GM21515 (cell line): ENCODE results near the gene MAP3K12.

Experiments used
- ATAC-seq: cut with Tn5 transposase; IDR thresholded peaks from one replicate; pipeline ENCODE4 v1.9.1; 2021; ENCODE audit not compliant: unreplicated experiment

The MAP3K12 gene

DNA sequence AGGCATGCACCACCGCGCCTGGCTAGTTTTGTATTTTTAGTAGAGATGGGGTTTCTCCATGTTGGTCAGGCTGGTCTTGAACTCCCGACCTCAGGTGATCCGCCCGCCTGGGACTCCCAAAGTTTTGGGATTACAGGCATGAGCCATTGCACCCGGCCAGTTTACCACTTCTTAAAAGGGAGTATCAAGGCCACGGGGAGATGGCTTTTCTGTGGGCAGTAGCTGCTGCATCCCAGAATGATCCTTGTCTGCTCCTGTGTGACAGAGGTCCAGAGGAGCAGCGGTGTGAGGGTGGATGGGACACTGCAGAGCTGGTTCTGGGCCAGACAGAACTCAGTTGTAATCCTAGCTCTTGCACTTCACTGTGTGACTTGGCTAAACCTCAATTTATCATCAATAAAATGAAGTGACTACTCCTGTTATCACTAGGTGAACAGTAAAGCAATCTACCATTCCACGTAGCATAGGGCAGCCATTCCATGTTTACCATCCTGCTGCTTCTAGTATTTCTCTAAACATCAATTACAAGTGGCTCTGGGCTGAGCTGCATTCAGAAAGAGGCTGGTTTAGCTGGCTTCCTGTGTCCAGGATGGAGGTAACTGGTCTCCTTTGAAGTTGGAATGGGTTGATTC is 11.0 kb upstream of the MAP3K12 start:
- no peak for ATAC-seq

DNA sequence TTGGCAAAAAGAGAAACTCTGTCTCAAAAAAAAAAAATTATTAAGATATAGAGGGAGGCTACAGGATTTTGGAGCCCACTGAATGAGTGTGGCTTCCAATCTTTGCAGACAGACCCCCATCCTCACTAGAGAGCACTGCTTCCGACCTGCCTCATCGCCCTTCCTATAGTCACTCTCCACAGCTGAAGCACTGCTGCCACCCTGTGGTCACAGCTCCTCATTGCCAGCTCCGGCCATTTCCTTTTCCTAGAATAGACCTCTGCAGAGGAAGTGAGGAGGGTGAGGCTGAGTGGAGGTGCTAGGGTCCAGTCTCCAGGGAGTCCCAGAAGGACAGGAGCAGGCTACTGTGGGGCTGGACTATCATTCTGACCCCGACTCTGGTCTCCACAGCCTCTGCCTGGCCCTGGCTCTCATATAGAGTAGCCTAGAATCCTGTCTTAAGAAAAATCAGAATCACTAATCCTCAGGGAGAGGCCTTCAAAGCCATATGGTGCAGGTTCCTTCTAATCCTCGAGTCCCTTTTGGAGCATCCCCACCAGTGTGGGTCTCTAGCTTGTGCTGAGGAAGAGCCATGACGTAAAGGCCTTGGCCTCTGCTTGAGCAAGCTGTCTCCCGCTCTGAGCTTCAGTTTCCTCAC is 9.4 kb upstream of the MAP3K12 start:
- peak; percentile 80 for ATAC-seq

DNA sequence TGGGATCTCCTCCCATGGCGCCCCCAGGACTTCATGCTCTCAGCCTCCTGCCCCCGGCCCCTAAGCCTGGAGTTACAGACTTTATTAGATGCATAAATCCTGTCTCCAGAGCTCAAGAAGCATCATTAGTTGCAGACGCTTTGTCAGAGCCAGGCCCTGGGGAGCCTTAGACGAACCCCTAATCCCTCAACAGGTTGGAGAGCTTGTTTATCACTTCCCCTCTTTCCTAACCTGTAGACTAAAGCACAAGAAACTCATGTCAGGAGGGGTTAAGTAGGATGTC is 8.3 kb upstream of the MAP3K12 start:
- ATAC-seq, result no peak

DNA sequence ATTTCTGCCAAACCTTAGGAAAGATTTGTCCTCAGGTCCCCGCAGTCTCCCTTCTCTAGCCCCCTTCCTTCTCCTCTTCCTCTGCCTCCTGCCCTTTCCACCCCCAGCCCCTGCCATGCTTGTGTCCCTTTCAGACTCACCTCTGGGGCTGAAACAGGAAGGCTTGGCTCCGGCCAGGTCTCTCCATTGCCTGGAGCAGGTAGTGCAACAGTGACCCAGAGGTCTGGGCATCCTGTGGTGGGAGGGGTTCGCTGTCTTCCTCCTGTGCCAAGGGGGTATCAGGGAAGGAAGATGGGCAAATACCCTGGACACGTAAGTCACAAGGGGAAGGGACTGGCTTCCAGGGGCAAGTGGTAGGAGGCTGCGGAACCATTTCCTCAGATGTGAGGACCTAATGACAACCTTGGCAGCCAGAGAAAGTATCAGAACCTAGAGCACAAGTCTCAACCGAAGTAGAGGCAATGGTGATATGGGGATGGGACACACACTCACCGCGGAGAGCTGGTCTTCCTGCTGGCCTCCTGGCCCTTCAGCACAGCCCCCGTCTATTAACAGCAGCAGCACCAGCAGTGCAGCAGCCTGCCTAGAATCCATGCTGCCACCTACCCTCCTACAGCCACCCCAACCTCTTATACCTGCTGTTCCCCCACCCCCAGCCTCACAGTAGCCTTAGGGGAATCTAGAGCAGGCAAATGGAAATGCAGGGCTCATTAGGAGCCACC is 7.8 kb upstream of the MAP3K12 start, which contains the start of gene NPFF:
TSS of gene NPFF (minus strand) at position 604 of the 722 bp plus-strand sequence. CDS start at position 594, 10 bp downstream.
- ATAC-seq, result no peak

- no peak for ATAC-seq
These were observed 7.2 kb upstream of the MAP3K12 start for GRCh38 chr12:53506450-53506785.

- ATAC-seq, result no peak
These were observed 6.5 kb upstream of the MAP3K12 start for GRCh38 chr12:53505555-53506449.

GRCh38 chr12:53505086-53505485 is 5.8 kb upstream of the MAP3K12 start:
- ATAC-seq, result no peak

DNA sequence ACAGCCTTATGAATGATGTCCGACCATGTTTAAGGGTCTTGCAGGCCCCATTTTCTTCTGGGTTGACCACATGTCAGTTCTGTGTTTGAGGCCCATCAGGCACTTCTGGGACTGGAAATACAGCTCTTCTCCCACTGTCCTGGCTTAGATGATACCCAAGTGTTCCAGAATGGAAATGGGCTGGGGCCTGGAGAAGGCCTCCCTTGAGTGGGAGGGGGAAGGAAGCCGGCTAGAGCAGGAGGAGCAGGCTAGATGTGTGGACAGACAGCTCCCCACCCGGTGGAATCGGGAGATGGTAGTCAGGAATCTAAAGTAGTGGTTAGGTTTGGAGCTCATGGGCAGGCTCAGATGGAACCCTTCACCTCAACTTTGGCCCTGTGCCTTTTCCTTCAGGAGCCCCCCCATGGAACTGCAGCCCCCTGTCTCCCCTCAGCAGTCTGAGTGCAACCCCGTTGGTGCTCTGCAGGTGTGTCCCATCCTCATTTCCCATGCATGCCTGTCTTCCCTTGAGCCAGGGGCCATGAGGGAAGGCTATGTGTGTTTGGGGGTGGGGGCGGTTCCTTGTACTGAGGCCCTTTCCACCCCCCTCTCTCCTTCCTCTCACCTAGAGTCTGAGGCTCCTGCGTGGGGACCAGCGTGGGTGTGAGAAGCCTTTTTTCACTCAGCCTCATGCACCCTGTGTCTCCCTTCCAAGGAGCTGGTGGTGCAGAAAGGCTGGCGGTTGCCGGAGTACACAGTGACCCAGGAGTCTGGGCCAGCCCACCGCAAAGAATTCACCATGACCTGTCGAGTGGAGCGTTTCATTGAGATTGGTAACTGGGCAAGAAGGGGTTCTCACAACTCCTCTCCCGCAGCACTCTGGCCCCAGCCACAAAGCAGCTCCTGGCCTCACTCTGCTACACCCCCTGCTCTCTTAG is 5.0 kb upstream of the MAP3K12 start:
- ATAC-seq, result no peak

GRCh38 chr12:53502983-53503728 is 3.9 kb upstream of the MAP3K12 start:
- ATAC-seq, result no peak

- no peak for ATAC-seq
These were observed 3.1 kb upstream of the MAP3K12 start for GRCh38 chr12:53502331-53502730.

DNA sequence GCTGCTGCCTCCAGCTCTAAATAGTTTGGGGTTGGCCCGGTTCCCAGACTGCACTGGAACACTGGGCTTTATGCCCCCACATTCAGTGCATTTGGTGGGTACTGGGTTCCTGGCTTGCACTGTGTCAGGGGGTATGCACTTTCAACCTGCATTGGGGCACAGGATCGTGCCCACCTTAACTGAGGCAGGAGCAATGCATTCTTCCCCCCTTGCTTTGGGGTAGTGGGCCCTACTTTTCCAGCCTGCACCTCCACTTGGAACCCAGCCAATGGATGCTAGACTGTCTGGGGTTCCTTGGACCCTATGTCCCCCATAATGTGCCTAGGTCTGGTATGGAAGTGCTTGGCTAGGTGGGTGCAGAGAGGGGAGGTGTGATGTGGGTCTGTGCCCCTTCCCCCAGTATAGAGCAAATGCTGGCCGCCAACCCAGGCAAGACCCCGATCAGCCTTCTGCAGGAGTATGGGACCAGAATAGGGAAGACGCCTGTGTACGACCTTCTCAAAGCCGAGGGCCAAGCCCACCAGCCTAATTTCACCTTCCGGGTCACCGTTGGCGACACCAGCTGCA is 2.4 kb upstream of the MAP3K12 start:
- ATAC-seq, result no peak

DNA sequence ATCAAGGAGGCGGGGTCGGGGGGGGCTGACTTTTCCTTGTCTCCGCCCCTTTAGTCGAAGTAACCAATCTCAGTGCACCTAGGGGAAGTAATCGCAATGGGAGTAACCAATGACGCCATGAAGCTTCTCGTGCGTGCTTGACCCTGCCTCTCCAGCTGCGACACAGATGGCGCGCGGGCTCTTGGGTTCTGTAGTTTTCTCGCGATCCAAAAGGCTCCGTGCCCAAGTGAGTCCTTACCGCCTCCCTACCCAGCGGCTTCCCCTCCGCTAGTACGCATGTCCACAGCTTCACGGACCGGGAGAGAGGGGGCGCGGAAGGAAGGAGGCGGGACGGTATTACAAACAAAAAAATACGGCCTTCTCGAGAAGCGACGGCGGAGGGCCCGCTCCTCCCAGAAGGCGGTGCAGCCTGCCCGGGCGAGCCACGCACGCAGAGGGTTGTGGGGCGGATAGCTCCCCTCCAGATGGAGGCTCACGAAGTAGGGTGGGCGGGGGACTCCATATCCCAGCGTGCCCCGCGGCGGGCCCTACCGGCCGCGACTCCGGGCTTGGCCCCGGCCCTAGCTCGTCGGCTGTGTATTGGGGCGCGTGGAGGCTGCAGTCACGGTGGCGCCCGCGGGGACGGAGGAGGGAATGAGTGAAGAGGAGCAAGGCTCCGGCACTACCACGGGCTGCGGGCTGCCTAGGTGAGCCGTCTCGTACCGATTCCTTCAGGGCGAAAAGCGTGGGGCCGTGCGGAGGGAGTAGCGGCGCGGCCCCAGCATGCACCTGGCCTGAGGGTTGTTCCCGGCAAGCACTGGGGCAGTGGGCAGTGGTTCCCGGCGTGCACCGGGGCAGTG is 1.7 kb upstream of the MAP3K12 start, which contains the start of gene TARBP2:
TSS of gene TARBP2 (plus strand) at position 508 of the 839 bp plus-strand sequence. CDS start at position 634, 126 bp downstream.
- peak; percentile 69 for ATAC-seq

GRCh38 chr12:53500142-53500775 is 1.0 kb upstream of the MAP3K12 start:
- peak; percentile 52 for ATAC-seq

DNA sequence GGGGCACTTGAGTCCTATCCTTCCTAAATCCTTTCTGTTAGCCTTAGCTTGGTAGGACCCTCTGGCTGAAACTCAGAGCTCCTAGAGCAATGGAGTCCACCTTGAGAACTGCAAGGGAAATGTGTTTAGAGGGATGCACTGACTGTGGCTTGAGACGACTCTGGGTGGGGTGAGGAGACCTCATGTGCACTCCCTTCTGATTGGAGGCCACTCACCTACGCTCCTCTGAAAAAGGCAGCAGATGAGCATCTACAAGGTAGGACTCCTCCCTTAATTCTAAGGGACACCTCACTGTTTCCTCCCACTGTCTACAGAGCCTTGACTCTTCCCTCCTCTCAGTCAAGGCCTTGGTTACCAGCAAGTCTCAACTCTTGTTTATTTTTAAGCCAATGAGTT is 1.0 kb downstream of the MAP3K12 start:
- no peak for ATAC-seq

GRCh38 chr12:53497461-53497860 is 1.8 kb downstream of the MAP3K12 start:
- ATAC-seq, result no peak

DNA sequence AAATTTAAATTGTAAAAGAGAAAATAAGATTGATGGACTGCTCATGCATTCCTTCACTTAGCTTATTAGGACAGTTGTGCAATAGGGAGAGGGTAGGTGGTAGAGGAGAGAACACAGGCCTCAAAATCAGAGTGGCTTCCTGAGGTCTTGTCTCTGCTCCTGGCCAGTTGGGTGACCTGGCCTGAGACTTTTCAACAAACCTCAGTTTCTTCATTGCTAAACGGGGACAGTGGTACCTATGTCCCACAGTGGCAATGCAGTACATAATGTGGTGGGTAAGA is 2.6 kb downstream of the MAP3K12 start:
- ATAC-seq, result no peak

- ATAC-seq, result no peak
These were observed 3.1 kb downstream of the MAP3K12 start for GRCh38 chr12:53495903-53496751.
